Left renal pelvis (tissue), 4 donors: ENCODE measurements around the gene SDHB. TPM values are rescaled to one million over a fixed set of nuclear protein-coding genes. Genes with fewer than 3 reads are reported as not detected.
"Not testable (repeated sequence)": the region's sequence is repeated elsewhere in the genome, so short reads cannot be mapped to it uniquely, and the experiment has no call there.

Experiments
- DNase-seq, 4 donors: peaks; one replicate each; pipeline ENCODE4 v3.0.0-alpha.2; 2013; ENCODE audit warnings: low read depth in 4 of 4, low spot score in 3 of 4
- polyA plus RNA-seq, 4 donors: library from polyadenylated mRNA; unstranded; fragments of 120-200 nt; gene quantifications; one replicate each; pipeline ENCODE4 v1.2.1, GENCODE V29; 2013; ENCODE audit not compliant: insufficient read length in 4 of 4

Gene SDHB
- polyA plus RNA-seq, 4 donors, result 87.5 to 163 (median 146) TPM

DNA sequence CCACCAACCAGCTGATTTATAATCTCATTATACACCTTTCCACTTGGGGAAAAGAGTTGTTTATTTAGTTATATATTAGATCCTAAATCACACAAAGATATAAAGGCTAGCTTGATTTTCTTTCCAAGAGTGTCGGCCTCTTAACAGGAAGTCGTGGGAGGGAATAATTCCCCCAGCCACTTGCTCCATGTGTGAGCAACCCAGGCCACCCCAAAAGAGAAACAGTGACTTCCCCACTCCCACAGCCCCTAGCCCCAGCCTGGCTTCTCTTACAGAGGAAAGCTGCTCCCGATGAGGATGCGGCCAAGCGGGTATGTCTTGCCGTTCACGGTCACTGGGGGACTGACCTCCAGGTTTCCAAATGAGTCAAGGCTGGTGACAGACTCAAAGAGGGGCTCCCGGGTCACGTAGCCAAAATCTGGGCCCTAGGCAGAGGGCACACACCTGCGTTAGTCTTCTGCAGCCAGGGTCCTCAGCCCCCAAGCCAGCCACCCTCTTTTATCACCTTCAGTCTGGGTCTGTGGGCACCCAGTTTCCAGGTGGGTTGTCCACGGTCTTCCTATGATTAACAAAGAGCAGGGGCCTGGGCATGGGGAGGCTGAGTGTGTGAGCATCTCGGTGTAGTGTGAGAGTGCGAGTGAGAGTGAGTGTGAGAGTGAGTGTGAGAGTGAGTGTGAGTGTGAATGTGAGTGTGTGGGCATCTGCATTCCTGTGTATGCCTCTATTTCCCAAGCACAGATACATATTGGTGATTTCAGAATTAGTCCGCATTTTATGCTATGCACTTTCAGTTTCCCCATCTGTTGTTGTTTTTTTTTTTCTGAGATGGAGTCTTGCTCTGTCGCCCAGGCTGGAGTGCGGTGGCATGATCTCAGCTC, 25.4 kb upstream of the SDHB start:
- no peak for DNase-seq

DNA sequence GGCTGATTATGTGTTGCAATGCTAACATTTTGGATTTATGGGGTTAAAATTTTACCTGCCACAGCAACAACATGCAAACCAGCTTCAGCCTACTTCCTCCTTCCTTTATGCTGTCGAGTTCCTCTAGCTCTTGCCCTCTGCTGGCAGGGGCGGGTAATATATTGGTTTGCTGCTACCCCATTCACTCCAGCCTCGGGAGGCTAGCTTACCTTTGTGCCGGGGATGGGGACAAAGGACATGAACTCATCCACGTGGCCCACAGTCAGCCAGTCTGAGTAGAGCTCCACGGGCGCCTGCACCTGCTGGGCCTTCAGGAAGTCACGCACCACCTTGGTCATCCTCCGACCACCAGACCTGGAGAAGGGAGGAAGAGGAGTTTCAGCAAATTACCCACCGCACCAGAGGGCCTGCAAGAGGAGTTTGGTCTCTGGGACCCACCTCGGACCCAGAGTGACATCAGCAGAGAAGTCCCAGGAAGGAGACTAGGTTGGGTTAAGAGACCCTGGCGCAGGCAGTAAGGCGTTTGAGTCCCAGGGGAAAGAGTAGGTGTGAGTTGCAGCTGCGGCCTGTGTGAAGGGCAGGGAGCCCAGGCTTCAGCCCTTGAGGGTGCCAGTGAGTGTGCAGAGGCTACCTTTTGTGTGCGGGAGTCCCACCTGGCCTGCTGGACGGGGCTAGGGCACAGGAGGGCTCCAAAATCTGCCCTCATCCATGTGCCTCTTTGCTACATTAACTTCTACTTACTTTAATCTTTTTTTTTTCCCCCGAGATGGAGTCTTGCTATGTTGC, 21.8 kb upstream of the SDHB start:
- DNase-seq, result no peak

DNA sequence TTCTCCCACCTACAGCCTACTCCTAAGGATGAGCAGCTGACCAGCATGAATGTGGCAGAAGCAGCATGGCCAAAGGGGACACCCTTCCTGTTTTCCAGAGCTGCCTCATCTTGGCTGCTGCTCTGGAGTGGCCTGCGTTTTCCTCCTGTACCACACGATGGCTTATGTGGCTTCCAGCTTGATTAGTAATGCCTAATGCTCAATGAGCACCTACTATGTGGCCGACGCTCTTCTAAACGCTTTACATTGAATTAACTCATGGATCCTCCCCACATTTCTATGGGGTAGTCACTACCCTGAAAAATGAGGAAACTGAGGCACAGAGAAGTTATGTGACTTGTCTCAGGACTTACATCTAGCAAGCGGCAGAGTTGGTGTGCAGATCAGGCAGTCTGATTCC, 18.0 kb upstream of the SDHB start:
- no peak for DNase-seq

DNA sequence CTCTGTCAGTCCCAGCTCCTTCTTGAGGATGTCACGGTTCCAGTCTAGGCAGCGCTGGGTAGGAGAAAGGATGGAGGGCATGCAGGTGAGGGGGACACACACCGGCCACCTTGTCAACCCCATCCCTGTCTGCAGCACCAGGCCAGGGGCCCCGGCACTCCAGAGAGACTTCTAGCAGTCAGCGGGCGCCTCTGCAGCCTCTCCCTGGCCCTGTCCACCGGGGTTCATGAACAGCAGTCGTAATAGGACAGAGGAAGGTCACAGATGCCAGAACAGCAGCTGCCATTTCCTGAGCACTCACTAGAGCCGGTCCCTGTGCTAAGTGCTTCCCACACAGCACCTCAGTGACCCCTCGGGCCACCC, 16.3 kb upstream of the SDHB start:
- no peak for DNase-seq

DNA sequence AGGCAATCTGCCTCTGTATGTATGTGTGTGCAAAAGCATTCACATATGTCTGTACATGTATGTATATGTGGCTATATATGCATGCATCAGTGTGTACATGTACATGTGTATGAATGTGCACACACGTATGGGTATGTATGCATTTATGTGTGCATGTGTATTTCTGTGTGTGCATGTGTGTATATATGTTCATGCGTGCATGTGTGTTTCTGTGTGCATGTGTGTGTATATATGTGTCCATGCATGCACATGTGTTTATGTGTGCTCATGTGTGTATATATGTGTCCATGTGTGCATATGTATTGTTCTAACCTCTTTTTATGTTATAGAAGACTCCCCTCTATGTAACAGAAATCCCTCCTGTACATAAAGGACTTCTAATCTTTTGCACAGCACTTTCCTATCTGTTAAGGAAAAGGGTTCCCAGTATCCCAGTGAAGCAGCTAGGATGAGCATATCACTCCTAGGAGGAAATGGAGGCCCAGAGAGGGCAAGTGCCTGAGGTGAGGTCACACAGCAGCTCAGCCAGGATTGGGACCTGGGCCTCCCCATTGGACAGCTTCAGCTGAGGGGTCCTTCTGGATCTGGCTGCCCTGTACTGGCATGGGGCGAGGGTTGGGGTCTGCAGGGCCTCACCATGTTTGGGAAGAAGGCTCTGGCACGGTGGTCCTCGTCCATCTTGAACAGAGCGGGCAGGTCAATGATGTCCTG, 15.8 kb upstream of the SDHB start:
- DNase-seq, result no peak

DNA sequence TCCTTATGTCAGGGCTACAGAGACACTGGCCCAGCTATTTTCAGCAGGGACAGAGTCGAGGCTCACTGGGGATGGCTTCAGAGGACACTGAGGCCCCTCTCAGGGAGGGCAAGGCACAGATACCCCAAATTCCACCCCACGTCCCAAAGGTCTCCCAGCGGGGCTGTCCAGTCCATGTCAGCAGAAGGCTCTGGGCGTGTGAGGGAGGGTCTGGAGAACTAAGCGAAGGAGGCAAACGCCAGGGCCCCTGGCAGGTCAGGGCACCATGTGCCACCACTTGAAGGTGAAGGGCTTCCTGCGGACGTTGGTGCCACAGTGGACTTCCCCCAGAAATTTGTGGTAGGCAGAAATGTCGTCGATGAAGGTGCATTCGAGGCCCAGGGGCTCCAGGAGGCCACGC, 15.0 kb upstream of the SDHB start:
- no peak for DNase-seq

DNA sequence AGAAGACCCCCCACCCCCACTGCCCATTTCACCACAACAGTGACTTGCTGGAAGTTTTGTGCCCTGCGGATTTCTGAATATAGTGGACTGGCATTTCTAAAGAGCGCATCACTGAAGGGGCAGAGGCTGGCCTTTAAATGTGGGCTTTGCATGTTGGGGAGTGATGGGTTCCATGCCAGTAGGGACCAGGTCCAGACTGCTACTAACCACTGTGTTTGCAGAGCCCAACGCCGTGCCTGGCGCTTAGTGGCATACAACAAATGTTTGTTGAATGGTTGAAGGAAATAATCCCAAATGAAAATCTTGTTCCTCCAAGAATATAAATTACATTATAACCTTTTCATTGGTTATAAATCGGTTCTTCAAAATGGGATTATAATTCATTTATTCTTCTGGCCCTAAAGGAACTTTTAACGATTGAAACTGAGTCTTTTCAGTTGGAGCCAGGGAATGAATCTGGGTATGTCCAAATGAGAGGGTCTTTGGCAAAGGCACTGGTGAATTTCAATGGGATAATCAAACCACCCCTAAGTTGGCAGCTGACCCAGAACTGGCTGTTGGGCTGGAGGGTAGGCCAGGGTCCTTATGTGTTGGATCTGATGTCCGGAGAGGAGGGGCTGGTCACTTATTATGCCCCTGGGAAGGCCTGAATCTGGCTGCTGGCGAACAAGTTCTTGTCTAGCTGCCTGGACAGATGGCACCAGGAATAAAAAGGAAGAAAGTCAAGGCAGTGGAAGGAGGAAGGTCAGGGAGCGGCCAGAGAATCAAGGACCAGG, 13.8 kb upstream of the SDHB start:
- no peak for DNase-seq

DNA sequence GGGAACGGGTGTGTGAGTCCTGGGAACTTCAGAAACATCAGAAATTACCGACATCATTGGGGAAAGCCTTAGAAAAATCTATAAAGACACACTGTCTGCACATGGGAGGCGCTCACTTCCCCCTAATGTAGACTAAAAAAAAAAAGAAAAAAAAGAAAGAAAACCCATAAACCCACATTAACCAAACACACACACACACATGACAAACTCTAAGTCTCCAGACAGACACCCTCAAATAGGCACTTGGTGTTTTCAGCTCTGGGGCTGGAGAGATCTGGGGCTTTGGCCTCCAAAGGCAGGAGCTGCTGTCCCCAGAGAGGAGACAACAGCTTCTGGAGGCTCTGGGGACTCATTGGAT, 13.2 kb upstream of the SDHB start:
- no peak for DNase-seq

DNA sequence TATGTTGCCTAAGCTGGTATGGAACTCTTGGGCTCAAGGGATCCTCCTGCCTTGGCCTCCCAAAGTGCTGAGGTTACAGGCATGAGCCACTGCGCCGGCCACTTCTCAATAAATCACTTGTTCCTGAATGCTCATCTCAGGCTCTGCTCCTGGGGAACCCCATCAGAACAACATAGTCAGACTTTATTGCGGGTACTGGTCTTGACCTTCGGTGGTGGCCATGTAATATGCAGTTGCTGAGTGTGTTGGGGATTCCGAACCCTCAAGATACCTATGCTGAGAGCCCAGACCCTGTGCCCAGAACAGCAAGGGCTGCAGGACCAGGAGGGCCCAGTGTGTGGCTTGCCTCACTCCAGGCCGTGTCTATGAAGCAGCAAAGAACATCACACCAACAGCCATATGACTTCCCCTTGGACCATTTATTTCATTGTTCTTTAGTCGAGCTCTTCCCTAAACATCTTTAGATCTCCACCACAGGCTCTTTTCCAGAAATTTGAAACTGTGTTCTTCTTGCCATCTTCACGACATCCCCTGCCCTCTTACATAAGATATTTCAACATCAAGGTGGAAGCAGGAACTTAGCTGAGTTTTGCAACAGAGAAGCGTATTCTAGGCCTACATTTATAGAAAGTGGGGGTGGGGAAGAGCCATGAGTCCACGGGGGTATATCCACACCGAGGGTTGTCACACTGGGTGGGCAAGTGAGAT, 12.7 kb upstream of the SDHB start:
- DNase-seq, result no peak

DNA sequence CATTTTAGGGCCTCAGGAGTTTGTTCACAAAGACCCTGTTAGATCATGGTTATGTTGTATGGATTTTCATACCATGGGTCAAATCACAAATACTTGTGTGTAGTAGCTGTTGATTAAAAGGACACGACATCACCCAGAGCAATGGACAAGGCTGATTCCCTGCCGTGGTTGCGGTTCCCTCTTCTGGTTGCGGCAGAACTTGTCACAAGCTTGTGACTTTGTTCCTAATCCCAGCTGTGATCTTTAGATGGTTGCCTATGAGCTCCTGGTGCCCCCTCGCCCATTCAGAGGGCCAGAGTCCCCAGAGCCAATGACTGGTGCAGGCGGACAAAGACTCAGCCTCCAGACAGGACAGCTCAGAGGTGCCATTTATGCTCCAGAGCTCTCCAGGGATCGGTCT, 11.8 kb upstream of the SDHB start:
- no peak for DNase-seq

DNA sequence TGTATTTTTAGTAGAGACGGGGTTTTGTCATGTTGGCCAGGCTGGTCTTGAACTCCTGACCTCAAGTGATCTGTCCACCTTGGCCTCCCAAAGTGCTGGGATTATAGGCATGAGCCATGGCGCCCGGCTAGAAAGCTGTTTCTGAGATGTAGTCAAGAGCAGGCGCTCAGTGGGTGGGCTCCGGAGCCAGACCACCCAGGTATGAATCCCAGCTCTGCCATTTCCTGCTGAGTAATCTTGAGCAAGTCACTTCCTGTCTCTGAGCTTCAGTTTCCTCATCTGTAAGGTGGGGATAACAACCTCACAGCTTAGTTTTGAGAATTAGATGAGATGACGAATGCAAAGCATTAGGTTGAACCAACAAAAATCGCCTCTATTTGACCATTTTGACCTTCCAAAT, 8.9 kb upstream of the SDHB start:
- not testable (repeated sequence) for DNase-seq

DNA sequence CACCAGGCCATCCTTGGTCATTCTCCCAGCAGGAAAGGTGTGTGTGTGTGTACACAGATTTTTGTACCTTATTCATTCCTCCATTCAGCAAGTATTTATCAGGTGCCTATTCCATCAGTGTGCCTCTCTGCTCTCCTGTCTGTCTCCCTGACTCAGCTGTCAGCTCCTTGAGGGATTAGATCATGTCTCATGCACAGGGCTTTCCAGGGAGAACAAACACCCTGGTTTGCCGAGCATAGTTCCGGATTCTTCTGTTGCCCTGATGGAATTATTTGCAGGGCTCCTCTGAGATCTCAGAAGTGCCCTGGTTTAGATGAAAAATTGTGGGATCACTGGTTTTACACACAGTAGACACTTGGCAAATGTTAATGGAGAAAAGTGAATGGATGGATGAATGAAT, 8.1 kb upstream of the SDHB start:
- DNase-seq, result no peak

DNA sequence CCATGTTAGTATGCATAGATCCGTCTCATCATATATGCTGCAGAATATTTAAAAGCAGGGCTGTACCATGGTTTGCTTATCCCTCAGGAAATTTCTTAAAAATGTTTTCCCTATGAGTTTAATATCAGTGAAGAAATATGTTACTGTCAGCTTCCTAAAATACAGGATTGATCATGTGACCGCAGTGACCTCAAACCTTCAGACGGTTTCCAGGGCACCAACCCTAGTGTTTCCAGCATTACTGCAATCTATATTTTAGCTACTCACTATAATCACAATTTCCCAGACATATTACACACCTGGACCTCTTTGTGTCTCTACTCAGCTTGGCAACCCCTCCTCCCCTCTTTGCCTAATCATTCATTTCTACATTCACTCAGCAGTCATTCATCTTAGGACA, 7.7 kb upstream of the SDHB start:
- no peak for DNase-seq

DNA sequence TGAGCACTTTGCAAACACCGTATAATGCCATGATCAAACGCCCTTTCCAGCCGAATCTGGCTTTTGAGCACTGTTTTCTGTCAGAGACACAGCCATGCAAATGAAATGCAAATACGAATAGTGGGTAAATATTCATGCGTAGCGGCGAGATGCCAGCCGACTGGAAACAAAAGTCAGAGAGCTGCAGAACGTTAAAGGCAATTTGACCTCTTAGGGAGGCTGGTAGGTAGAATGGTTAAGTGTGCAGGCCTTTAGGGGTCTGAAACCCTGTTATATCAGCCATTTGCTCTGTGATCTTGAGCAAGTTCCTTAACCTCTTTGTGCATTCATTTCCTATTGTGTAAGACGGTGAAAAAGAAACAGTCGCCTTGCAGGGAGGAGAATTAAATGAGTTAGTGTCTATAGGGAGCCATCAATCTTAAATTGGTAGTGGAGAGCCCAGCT, 6.5 kb upstream of the SDHB start:
- DNase-seq, result no peak

DNA sequence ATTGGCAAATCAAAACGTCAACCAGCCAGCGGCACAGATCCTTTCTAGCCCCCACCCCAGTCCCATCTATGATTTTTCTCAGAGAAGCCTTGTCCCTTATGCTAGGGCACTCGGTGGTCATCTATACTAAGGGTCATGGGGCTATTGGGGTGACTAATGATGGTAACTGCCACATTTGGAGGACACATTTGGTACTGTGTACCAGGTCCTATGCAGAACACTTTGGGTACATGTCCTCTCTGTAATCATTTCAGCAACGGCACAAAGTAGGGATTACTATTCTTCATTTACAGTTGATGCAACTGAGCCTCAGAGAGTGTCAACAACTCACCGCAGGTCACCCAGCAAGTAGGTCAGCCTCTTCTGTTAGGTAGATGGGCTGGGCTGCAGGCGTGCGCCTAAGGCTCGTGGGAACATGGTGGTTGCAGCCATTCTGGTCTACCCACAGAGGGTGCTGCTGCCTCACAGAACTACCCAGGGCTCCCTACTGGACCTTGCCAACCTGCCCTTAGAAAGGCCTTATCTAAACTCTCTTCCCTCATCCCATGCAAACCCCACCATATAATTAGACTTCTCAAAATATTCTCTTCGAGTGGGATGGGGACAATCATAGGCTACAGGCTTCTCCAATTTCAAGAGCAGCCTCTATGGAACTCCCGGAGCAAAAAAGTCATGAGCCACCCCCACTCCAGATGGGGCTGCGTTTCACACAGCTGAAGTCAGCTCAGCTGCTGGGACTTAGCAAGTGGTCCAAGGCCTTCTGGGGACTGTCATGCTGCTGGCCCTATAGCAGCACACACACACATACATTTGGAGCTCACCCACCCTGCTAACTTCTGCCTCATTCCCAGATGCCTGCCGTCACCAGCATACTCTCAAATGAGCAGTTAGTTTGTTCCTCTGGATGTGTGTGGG, 5.8 kb upstream of the SDHB start:
- no peak for DNase-seq

DNA sequence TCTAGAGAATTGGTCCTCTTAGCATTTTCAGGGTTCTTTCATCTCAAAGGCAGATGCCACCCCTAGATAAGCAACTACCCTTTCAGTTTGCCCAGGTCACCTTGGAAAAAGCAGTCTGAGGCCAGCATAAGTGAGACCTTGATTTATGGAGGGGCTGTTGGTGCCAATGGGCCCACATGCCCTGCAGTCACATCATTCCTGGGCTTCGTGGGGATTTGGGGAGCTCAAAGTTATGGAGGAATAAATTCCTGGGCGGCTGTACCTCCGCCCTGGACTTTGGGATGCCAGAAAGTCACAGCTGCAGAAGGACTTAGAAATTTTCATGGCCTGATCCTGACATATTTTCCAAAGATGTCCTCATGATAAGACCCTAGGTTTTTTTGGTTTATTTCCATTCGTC, 2.7 kb upstream of the SDHB start:
- no peak for DNase-seq

DNA sequence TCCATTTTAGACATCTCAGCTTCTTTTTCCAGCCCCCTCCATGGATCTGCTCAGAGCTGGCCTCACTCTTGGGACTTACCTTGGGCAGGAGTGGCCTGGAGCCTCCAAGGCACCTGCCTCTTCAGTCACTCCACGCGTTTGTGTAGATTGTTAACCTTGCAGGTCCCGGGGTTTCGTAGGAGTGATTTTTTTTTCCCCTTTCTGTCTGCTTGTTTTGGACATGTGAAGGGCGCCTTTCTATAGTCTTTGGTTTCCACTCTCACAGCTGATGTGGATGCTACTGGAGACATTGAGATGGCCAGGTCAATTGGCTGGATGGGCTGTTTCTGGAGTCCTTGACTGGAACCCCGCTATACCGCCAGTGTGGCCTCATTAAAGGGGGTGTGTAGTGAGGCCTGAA, 2.0 kb upstream of the SDHB start:
- no peak for DNase-seq

DNA sequence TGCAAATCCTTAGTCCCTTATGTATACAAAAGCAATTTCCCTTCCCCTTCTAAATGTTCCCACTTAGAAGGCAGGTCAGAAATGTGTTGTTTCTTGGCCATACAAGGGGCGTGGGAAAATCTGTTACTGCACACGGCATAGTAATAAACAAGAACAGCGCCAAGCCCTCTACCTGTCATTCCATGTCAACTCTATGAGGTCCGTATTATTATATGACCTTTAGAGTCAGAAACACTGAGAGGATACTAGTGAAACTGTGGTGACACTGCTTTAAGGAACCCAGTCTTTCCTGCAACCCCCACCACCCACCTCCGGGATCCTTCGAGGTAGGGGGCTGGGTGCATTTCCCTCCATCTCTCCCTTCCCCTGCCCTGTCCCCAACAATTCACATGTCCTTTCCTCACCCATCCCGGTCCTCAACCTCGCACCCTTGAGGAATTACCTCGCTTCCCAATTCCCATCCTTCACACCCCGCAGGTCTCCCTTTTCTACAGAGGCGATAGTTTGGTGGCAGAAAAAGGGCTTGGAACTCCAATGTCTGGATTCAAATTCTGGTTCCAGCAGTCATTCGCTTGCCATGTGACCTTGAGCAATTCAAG, 647 bp downstream of the SDHB start:
- peak in 1 of 4 donors; percentile 9 for DNase-seq

DNA sequence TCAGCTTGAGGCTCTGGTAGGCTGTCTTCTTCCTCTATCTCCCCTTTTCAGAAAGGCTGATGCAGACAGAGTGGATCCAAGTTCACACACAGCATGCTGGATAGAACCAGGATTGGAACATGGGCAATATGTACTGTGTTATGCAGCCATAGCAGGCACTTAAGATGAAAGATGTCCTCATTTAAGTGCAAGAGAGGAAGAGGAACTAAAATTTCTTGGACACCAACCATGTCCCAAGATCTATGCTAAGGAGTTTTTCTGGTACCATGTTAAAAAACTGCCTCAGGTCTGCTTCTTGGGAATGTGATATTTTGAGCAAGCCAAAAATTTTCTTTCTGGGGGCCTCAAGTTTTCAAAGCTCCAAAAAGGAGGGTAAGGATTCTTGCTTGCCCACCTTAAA, 1.2 kb downstream of the SDHB start:
- DNase-seq, result no peak
